Measurements from ENCODE around the gene CNTN4.

Gene CNTN4

GRCh38 chr3:2927259-2927658, 828.6 kb downstream of the CNTN4 start:
- DNase-seq (ENCODE audit: low read depth, low spot score), result no peak
- H3K27ac ChIP-seq, result no peak overlapping the region

- DNase-seq (ENCODE audit: low read depth, low spot score), result no peak
These were observed 830.9 kb downstream of the CNTN4 start for GRCh38 chr3:2929574-2929973.

GRCh38 chr3:2931265-2931664, 832.6 kb downstream of the CNTN4 start:
- no peak overlapping the region for H3K27ac ChIP-seq
- no peak for DNase-seq (ENCODE audit: low read depth, low spot score)

More at GRCh38 chr3:2929574-2929973, 830.9 kb downstream of the CNTN4 start:
- no peak overlapping the region for H3K27ac ChIP-seq

GRCh38 chr3:2934541-2934940, 835.9 kb downstream of the CNTN4 start:
- no peak overlapping the region for H3K27ac ChIP-seq
- DNase-seq (ENCODE audit: low read depth, low spot score), result no peak

GRCh38 chr3:2937055-2937454, 838.4 kb downstream of the CNTN4 start:
- no peak overlapping the region for H3K27ac ChIP-seq
- no peak for DNase-seq (ENCODE audit: low read depth, low spot score)

GRCh38 chr3:2937592-2937991, 838.9 kb downstream of the CNTN4 start:
- no peak overlapping the region for H3K27ac ChIP-seq
- no peak for DNase-seq (ENCODE audit: low read depth, low spot score)

- no peak overlapping the region for H3K27ac ChIP-seq
- no peak for DNase-seq (ENCODE audit: low read depth, low spot score)
These were observed 840.0 kb downstream of the CNTN4 start for GRCh38 chr3:2938711-2939110.

GRCh38 chr3:2940062-2940461, 841.4 kb downstream of the CNTN4 start:
- DNase-seq (ENCODE audit: low read depth, low spot score), result no peak
- no peak overlapping the region for H3K27ac ChIP-seq

GRCh38 chr3:2944628-2945027, 846.0 kb downstream of the CNTN4 start:
- DNase-seq (ENCODE audit: low read depth, low spot score), result no peak
- no peak overlapping the region for H3K27ac ChIP-seq

- no peak overlapping the region for H3K27ac ChIP-seq
- no peak for DNase-seq (ENCODE audit: low read depth, low spot score)
These were observed 846.5 kb downstream of the CNTN4 start for GRCh38 chr3:2945121-2945520.

GRCh38 chr3:2947536-2947935, 848.9 kb downstream of the CNTN4 start:
- DNase-seq (ENCODE audit: low read depth, low spot score), result no peak
- no peak overlapping the region for H3K27ac ChIP-seq

GRCh38 chr3:2948882-2949281, 850.2 kb downstream of the CNTN4 start:
- no peak for DNase-seq (ENCODE audit: low read depth, low spot score)
- no peak overlapping the region for H3K27ac ChIP-seq

- H3K27ac ChIP-seq, result no peak overlapping the region
- DNase-seq (ENCODE audit: low read depth, low spot score), result no peak
These were observed 851.5 kb downstream of the CNTN4 start for GRCh38 chr3:2950159-2950558.

- H3K27ac ChIP-seq, result no peak overlapping the region
- no peak for DNase-seq (ENCODE audit: low read depth, low spot score)
These were observed 858.4 kb downstream of the CNTN4 start for GRCh38 chr3:2957115-2957514.

- no peak overlapping the region for H3K27ac ChIP-seq
- DNase-seq (ENCODE audit: low read depth, low spot score), result no peak
These were observed 859.9 kb downstream of the CNTN4 start for GRCh38 chr3:2958551-2958950.

- no peak overlapping the region for H3K27ac ChIP-seq
- DNase-seq (ENCODE audit: low read depth, low spot score), result no peak
These were observed 862.9 kb downstream of the CNTN4 start for GRCh38 chr3:2961576-2961975.

GRCh38 chr3:2967871-2968270, 869.2 kb downstream of the CNTN4 start:
- no peak for DNase-seq (ENCODE audit: low read depth, low spot score)
- H3K27ac ChIP-seq, result no peak overlapping the region

- H3K27ac ChIP-seq, result no peak overlapping the region
- no peak for DNase-seq (ENCODE audit: low read depth, low spot score)
These were observed 869.8 kb downstream of the CNTN4 start for GRCh38 chr3:2968475-2968874.

GRCh38 chr3:2976212-2976611, 877.5 kb downstream of the CNTN4 start:
- H3K27ac ChIP-seq, result no peak overlapping the region
- DNase-seq (ENCODE audit: low read depth, low spot score), result no peak

GRCh38 chr3:2976796-2977195, 878.1 kb downstream of the CNTN4 start:
- DNase-seq (ENCODE audit: low read depth, low spot score), result no peak
- H3K27ac ChIP-seq, result no peak overlapping the region

- DNase-seq (ENCODE audit: low read depth, low spot score), result no peak
- H3K27ac ChIP-seq, result no peak overlapping the region
These were observed 880.5 kb downstream of the CNTN4 start for GRCh38 chr3:2978977-2979732.

- no peak overlapping the region for H3K27ac ChIP-seq
- DNase-seq (ENCODE audit: low read depth, low spot score), result no peak
These were observed 885.6 kb downstream of the CNTN4 start for GRCh38 chr3:2984005-2984830.

Measured in epithelial cell of prostate (primary cell).